Cardiac septum (tissue), 1 donor: ENCODE data around the gene RHBDF2. TPM values are rescaled to one million over a fixed set of nuclear protein-coding genes. Genes with fewer than 3 reads are reported as not detected.
A peak's percentile ranks its signal among the peaks of the same experiment; 100 is the strongest.

Experiments
- DNase-seq: peaks from one replicate; pipeline ENCODE4 v3.0.0-alpha.2; 2020; ENCODE audit warnings: low spot score
- intact Hi-C: fragments of 100-400 bp; cut with DNase I; formaldehyde crosslinking; loops from one replicate; pipeline ENCODE4 v1.14.0; 2022
- total RNA-seq: library from RNA; stranded (reverse); fragmentation: NEBNext Ultra II Directional; extraction: Animal tissue kit (Norgen Biotek cat#: 25700); gene quantifications from one replicate; pipeline ENCODE4 v1.2.1, GENCODE V29; 2021
- donor health status: DM: no; HTN: no; CAD: no.

The RHBDF2 gene
- total RNA-seq, 1 donor from 2014 or later: 11.5 TPM

- DNase-seq: no peak
- intact Hi-C loops: no loop called here
These were observed 28.5 kb downstream of the RHBDF2 start for GRCh38 chr17:76472726-76473125.

GRCh38 chr17:76472258-76472645, 29.0 kb downstream of the RHBDF2 start:
- intact Hi-C loops: no loop called here
- DNase-seq: no peak

DNA sequence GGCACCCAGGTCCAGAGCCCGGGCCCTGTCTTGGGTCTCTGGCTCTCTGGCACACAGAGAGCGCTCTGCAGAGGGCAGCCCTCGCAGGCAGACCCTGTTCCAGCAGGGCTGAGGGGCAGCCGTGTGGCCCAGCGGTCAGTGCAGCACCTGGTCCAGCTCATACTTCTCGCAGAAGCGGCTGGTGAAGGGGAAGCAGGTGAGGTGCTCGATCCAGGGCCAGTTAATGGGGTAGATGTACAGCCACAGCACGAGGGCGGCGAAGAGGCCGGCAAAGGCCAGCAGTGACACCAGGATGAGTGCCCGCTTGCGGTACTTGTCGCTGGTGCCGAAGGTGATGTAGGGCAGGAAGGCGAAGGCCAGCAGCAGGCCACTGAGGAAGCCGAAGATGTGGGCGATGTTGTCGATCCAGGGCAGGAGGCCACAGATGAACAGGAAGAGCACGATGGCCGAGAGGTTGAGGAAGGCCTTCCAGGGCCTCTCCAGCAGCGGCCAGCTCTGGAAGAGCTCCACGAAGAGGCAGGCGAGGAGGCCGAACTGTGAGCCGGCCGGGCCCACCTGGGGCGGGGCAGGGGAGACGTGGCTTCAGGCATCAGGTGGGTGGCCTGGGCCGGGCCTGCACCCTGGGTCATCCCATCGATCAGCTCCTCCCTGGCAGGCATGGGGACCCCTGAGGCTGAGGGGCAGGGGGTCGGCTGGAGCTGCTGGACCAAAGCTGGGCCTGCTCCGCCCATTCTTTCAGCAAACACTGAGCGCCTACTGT, 29.5 kb downstream of the RHBDF2 start:
- intact Hi-C loops: no loop called here
- DNase-seq: no peak

DNA sequence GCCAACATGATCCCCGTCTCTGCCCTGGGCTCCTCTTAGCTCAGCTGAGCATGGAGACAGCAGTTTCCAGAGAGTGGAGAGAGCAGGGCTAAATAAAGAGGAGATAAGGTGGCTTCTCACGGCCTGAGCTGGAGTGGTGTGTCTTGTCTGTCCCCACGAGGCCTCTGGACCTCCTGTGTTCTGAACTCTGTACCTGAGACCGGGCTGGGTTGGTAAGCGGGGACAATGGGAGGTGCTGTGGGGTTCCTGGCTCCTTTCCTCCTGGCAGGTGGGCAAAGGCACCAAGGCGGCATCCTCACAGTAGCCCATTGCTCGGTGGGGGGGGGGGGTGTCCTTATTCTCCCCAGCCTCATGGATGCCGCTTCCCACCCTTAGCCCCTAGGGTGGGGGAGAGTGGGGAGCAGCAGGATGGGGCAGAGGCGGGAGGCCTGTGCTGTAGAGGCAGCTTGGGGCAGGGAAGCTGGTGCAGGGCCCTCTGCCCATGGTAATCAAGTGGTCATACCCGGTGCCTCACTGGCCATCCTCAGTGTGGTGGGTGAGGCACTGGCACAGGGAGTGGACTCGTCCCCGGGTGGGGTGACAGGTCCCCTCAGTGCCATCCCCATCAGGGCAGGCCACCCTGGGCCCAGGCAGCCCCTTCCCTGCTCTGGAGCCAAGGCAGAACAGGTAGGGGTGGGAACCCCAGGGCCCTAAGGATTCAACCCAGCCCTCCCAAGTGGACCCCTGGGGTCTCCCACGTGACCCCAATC, 31.1 kb downstream of the RHBDF2 start:
- DNase-seq: no peak
- intact Hi-C loops: no loop called here

DNA sequence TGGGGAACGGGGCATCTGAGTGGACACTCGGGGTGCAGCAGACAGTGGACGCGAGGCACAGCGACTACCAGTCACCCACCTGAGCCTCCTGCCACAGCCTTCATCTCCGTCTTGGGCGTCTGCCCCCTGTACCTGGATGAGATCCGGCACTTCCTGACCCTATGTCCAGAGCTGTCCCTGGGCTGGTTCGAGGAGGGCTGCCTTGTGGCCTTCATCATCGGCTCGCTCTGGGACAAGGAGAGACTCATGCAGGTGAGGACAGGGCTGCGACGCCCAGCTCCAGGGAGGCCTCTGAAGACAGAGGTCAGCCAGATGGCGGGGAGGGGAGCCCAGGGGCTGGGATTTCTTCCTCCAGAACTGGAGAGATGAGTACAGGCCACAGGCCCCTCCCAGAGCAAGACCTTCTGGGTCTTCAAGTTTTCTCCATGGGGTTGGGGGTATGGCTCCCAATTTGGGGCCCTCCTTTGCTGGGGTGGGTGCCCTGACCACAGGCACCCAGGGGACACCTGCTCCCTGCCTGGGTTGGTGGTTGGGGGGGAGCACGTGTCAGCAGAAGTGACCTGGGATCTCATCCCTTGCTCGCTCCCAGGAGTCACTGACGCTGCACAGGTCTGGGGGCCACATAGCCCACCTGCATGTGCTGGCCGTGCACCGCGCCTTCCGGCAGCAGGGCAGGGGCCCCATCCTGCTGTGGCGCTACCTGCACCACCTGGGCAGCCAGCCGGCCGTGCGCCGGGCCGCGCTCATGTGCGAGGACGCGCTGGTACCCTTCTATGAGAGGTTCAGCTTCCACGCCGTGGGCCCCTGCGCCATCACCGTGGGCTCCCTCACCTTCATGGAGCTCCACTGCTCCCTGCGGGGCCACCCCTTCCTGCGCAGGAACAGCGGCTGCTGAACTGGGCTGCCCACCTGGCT, 31.9 kb downstream of the RHBDF2 start:
- no peak for DNase-seq
- intact Hi-C loops: no loop called here

DNA sequence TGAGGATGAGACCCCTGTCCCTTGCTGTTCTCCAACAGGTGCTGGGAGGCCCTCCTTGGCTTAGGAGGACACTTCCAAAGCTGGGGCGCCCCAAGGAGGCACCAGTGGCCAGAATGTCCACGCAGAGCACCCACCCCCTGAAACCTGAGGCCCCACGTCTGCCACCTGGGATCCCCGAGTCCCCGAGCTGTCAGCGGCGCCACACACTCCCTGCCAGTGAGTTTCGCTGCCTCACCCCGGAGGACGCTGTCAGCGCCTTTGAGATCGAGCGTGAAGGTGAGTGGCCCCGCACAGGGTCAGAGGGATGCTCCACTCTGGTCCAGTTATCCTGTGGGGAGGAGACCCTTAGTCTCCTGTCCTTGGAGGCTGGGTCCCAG, 32.6 kb downstream of the RHBDF2 start:
- intact Hi-C loops: no loop called here
- no peak for DNase-seq

- intact Hi-C loops: no loop called here
These were observed 33.2 kb downstream of the RHBDF2 start for GRCh38 chr17:76467809-76468633.

GRCh38 chr17:76467366-76467765, 33.9 kb downstream of the RHBDF2 start, which contains the start of gene AANAT:
Gene AANAT, plus strand, starts transcription at chr17:76467603. Its CDS starts 1,144 bp downstream, at chr17:76468747.
- intact Hi-C loops: no loop called here
- no peak for DNase-seq

More at GRCh38 chr17:76467809-76468633, 33.2 kb downstream of the RHBDF2 start:
- no peak for DNase-seq

GRCh38 chr17:76466775-76467130, 34.5 kb downstream of the RHBDF2 start:
- DNase-seq: no peak
- intact Hi-C loops: loop anchor here (1.0 kb wide), 1 partner anchor 40 kb away; no protein-coding TSS in a partner anchor

DNA sequence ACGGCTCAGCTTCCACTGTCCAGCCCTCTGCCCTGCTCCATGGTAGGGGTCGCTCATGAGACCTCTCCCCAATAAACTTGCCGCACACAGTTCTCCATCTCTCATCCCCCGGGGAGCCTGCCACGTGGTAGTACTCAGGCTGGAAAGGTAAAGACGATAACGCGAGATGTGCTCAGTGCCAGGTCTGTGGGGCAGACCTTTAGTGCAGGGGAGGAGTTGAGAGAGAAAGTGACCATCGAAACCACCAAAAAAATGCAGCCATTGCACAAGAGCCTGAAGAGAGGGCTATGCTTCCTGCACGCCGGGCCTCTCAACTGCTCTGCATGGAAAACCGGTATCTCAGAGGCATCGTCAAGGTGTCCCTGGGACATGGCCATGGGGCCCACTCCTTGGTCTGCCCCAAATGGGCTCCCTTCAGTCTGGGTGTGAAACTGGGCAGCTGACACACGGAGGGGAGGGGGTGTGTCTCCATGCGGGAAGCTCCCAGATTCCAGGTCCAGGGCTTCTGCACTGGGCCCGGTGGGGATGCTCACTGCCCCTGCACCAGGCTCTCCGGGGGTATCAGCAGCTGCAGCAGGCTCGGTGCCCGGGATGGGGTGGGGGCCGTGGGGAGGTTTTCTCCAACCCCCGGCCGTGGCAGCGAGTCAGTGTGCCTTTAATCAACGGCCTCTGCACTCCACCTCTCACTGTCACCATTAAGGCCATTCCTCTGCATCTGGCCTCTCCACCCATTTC, 38.5 kb downstream of the RHBDF2 start:
- intact Hi-C loops: no loop called here
- no peak for DNase-seq

DNA sequence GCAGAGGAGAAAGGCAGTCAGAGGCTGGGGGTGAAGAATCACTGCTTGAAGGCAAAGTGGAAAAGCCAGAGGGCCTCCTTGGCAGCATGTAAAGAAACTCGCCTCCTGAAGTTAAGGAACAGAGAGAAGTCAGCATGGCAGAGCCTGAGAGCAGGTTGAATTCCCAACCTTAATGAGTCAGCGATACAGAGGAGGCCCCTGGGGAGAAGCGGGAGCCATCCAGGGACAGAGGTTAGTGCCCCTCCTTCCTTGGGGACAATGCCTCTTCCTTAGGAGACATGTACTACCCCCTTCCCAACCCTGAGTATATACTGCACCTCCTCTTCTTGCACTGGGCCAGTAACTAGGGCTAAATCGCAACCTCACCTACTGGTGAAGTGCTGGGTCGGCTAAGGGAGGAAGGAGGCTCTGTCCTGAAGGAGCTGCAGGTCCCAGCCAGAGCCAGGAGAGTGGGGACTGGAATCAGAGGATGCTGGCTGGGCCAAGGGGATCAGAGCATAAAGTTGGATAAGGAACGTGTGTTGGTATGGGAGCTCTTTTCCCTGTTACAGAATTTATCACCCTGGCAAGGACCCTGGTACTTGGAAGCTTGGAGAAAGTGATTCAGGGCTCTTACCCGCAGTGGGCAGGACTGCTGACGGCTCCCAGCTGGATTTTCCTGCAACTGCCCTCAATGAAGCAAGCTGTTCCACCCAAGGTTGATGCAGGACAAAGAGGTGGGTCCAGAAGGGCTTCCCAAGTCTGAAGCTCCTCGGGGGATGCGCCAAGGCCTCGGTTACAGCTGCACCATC, 39.3 kb downstream of the RHBDF2 start:
- intact Hi-C loops: no loop called here
- DNase-seq: no peak

- no peak for DNase-seq
- intact Hi-C loops: loop anchor here (2.0 to 5.0 kb wide), 2 partner anchors 51 to 157 kb away; no protein-coding TSS in a partner anchor
These were observed 41.5 kb downstream of the RHBDF2 start for GRCh38 chr17:76459674-76460073.

DNA sequence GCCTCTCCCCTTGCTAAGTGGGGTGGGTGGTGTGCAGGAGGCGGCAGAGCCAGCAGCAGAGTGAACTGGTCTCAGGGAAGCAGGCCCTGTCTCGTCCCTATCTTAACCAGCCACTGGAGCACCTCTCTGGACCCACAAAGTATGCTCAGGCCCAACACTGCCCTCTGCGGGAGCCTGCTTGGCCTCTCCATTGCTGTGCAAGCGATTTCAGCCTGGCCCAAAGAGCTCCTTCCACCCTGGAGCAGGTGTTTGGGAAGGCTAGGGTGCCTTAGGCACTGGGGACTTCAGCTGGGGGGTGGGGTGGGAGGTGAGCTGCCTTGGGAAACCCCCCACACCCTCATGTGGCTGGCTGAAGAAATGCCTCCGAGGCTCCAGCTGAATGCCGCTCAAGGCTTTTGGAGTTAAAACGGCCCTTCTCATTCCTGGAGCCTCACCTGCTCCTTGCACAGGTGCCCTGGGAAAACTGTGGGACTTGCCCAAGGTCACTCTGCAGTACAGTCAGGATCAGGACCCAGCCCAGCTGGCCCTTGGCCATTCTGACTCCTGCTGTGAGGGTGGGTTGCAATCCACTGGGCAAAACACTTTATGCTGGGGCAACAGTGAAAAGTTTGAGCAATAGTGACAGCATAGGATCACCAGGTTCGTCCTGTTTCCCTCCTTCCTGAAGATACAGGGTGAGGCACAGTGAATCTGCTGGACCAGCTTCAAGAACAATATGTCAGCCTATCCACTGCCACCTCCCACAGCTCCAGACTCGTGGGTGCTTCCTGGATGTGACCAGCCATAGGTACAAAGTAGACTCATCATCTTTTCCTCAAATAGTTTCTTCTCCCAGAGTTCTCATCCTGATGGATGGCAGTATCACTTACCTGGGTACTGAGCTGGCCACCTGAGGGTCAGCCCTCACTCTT, 42.4 kb downstream of the RHBDF2 start:
- intact Hi-C loops: loop anchor here (2.0 to 5.0 kb wide), 2 partner anchors 50 to 157 kb away; no protein-coding TSS in a partner anchor

GRCh38 chr17:76453431-76453743, 47.8 kb downstream of the RHBDF2 start:
- intact Hi-C loops: loop anchor here (2.0 kb wide), 2 partner anchors 39 to 47 kb away; no protein-coding TSS in a partner anchor
- DNase-seq: no peak

More for the DNA sequence above, 42.4 kb downstream of the RHBDF2 start:
- DNase-seq: no peak

DNA sequence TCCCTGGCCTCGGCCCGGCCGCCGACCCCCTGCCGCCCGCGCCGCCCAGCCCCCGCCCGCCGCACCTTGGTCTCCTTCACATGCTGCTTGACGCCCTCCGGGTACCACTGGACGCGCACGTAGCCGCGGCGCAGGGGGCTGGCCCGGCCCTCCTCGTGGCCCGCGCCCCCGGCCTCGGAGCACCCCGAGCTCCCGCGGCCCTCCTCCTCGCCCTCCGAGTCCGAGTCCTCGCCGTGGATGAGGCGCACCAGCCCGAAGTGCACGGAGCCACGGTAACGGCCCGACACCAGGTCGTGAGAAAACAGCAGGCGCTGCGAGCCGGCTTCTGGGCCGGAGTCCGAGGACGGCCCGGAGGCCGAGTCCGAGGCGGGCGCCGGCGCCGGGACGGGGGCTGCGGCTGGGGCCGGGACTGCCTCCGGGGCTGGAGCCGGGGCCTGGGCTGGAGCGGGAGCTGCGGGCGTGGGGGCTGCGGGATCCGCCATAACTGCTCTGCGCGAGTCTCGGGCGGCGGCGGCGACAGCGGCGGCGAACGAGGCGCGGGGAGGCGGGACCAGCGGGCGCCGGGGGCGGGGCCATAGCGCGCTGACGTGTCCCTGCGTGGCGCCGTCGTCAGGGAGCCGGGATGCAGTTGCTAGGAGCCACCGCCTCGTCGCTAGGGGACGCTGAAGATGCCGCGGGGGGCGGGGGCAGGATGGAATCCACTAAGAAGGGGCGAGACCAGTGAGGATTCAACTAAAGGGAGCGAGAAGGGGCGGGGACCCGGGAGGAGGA, 48.4 kb downstream of the RHBDF2 start, which contains the start of gene UBE2O:
UBE2O (minus strand) TSS at position 493 of the 771 bp plus-strand sequence; CDS start at position 482, 11 bp downstream.
- DNase-seq: peak; percentile 97
- intact Hi-C loops: loop anchor here (2.0 kb wide), 2 partner anchors 38 to 46 kb away; no protein-coding TSS in a partner anchor
